D721Med (cell line): ENCODE data around the gene PCDHB7.
"Not testable (repeated sequence)": the region's sequence is repeated elsewhere in the genome, so short reads cannot be mapped to it uniquely, and the experiment has no call there.

Experiments
- DNase-seq: peaks from one replicate; pipeline ENCODE4 v3.0.0; 2011; ENCODE audit warnings: low spot score; ENCODE audit not compliant: insufficient read length
- FAIRE-seq: peaks from 2 replicates; lab custom pipeline; 2011; peaks lifted over from hg19 to GRCh38; lab: Jason Lieb, UNC
- CTCF ChIP-seq: IDR thresholded peaks from 2 replicates; pipeline ENCODE4 v1.5.1; 2012; ENCODE audit warnings: mild to moderate bottlenecking, control low read depth; ENCODE audit not compliant: insufficient read depth; ENCODE audit errors: missing control alignments

The PCDHB7 gene

GRCh38 chr5:141180313-141180712 is 7.9 kb downstream of the PCDHB7 start:
- no peak for TF ChIP-seq CTCF
- no peak for FAIRE-seq
- DNase-seq, result no peak

GRCh38 chr5:141182248-141182647 is 9.8 kb downstream of the PCDHB7 start, which contains the start of gene PCDHB16:
TSS of gene PCDHB16 (plus strand) at chr5:141182387. CDS start at chr5:141182560, 173 bp downstream.
- FAIRE-seq, result peak; percentile 95
- no peak for DNase-seq

DNA sequence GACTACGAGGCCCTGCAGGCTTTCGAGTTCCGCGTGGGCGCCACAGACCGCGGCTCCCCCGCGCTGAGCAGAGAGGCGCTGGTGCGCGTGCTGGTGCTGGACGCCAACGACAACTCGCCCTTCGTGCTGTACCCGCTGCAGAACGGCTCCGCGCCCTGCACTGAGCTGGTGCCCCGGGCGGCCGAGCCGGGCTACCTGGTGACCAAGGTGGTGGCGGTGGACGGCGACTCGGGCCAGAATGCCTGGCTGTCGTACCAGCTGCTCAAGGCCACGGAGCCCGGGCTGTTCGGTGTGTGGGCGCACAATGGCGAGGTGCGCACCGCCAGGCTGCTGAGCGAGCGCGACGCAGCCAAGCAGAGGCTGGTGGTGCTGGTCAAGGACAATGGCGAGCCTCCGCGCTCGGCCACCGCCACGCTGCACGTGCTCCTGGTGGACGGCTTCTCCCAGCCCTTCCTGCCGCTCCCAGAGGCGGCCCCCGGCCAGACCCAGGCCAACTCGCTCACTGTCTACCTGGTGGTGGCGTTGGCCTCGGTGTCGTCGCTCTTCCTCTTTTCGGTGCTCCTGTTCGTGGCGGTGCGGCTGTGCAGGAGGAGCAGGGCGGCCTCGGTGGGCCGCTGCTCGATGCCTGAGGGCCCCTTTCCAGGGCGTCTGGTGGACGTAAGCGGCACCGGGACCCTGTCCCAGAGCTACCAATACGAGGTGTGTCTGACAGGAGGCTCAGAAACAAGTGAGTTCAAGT is 11.8 kb downstream of the PCDHB7 start:
- FAIRE-seq, DNase-seq: not testable (repeated sequence)

More at GRCh38 chr5:141182248-141182647, 9.8 kb downstream of the PCDHB7 start, which contains the start of gene PCDHB16:
- TF ChIP-seq CTCF, result peak; percentile 89

DNA sequence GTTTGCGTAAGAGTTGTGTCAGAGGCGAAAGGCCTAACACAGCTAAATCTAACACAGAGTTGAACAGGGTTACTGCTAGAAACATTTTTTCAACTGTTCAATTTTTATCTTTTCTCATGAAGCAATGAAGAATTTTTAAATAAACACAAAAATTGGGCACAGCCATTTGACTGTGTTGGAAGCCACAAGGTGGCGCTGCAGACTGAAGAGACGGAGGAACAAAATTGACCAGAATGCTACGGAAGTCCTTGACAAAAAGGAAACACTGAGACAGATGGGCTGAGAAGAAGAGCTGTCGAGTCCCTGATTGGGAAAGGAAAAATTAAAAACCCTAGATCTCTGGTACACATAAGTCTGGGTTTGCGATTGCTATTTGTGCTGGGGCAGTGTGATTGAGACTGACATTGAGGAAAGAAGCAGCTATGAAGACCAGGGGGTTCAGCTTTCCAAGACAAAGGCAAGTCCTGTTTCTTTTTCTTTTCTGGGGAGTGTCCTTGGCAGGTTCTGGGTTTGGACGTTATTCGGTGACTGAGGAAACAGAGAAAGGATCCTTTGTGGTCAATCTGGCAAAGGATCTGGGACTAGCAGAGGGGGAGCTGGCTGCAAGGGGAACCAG is 14.6 kb downstream of the PCDHB7 start, which contains the start of gene PCDHB9:
TSS of gene PCDHB9 (plus strand) at position 265 of the 616 bp plus-strand sequence. CDS start at position 423, 158 bp downstream.
- peak; percentile 23 for TF ChIP-seq CTCF
- DNase-seq (peak; percentile 60), FAIRE-seq (peak; percentile 46)

- FAIRE-seq, DNase-seq: not testable (repeated sequence)
Observed at GRCh38 chr5:141188682-141189081, 16.2 kb downstream of the PCDHB7 start.

GRCh38 chr5:141189131-141189530 is 16.7 kb downstream of the PCDHB7 start:
- not testable (repeated sequence) for DNase-seq, FAIRE-seq

- DNase-seq (peak; percentile 66), FAIRE-seq (peak; percentile 75)
- peak; percentile 16 for TF ChIP-seq CTCF
Observed at GRCh38 chr5:141192110-141192725, 19.8 kb downstream of the PCDHB7 start, which contains the start of gene PCDHB10. TSS of gene PCDHB10 (plus strand) at chr5:141192353. CDS start at chr5:141192553, 200 bp downstream.

GRCh38 chr5:141194332-141194731 is 21.9 kb downstream of the PCDHB7 start:
- not testable (repeated sequence) for FAIRE-seq, DNase-seq

- no peak for FAIRE-seq
- no peak for DNase-seq
- TF ChIP-seq CTCF, result no peak
Observed at GRCh38 chr5:141196363-141196762, 23.9 kb downstream of the PCDHB7 start.
